Stimulated activated CD8-positive, alpha-beta memory T cell treated with anti-CD3 and anti-CD28 coated beads, Interleukin-4, amount 100 ng/mL, for 4 hours (primary cell): ENCODE measurements around the gene ZFP3.
"Not testable (repeated sequence)": the region's sequence is repeated elsewhere in the genome, so short reads cannot be mapped to it uniquely, and the experiment has no call there.

ENCODE experiments used
- DNase-seq, 2 donors: peaks; one replicate each; pipeline ENCODE4 v3.0.0-alpha.2; 2020; ENCODE audit warnings: low read depth in 2 of 2, low spot score in 1 of 2

ZFP3 gene

DNA sequence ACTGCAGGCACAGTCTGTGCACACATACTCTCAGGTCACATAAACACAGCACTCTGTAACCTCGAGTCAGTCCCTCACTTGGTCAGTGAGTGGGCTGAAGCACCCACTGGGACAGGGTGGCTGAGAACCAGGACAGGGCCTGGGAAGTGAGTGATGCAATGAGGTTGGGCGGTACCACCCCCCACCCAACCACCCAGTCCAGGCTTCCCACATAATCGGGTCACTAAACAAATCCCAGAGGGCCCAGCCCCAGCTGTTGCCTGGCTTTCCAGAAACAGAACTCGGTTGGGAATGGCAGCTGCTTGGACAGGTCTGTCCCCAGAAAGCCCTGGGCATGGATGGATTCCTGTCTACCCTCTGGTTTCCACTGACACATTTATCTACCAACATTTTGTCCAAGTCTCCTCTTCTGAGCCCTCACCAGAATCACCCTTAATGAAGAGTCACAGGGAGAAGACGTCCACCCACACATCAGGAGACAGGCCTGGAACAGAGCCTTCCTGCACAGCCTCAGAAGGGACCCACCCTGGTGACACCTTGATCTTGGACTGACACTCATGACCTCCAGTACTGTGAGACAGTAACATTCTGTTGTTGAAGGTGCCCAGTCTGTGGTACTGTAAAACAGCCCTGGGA, 46.0 kb downstream of the ZFP3 start:
- not testable (repeated sequence) for DNase-seq

DNA sequence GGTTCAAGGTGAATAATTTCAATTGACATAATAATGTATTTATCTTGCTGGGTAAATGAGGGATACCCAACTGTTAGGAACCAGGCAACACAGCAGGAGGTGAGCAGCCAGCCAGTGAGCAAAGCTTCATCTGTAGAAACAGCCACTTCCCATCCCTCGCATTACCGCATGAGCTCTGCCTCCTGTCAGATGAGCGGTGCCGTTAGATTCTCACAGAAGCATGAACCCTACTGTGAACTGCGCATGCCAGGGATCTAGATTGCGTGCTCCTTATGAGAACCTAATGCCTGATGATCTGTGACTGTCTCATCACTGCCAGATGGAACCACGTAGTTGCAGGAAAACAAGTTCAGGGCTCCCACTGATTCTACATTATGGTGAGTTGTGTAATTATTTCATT, 46.6 kb downstream of the ZFP3 start:
- not testable (repeated sequence) for DNase-seq

DNA sequence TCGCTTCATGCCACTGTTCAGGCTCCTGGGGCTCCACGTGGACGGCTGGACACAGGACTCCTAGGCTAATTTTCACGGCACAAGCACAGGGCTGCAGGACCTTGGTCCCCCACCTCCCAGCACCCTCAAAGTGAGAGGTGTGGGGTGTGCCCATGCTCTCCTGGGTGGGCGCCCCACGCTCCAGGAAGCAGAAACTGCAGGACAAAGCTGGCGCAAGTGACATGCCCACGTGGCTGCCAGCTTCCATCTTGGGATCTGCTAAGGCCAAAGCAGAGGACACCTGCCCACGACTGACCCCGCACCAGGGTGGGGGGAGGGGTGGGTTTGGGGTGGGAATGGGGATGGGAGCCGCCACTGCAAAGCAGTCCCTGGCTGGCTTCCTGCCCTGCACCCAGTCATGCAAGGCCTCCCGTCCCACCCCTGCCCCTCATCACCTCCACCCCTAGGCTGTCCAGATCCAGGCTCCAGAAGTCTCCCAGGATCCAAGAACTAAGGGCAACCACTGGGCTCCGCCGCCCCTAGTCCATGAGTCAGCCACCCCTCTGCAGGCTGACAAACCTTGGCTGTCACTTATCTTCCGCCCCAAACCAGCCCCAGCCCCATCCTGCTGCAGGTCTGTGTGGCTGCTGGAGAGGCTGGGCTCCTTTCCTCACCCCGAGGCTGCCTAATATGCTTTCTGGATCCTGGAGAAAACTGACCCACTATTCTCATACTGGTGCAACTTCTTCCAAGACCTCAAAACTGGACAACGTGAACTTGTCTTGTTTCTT, 48.6 kb downstream of the ZFP3 start:
- no peak for DNase-seq

DNA sequence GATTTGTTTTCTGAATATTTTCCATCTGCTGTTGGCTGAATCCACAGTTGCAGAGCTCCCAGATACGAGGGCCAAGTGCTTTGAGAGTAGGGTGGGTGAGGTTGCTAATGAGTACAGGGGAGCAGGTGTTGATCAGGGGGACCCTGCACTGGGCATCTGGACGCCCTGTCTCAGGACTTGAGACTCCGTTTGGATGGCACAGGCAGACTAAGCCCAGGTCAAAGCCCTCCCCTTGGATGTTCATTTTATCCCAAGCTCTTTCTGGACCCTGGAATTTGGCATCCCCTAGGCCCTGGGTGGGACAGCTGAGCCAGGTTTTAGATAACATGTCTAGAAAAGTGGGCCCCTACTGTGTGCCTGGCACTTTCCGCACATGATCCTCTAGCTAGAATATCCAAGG, 49.6 kb downstream of the ZFP3 start:
- DNase-seq: no peak

DNA sequence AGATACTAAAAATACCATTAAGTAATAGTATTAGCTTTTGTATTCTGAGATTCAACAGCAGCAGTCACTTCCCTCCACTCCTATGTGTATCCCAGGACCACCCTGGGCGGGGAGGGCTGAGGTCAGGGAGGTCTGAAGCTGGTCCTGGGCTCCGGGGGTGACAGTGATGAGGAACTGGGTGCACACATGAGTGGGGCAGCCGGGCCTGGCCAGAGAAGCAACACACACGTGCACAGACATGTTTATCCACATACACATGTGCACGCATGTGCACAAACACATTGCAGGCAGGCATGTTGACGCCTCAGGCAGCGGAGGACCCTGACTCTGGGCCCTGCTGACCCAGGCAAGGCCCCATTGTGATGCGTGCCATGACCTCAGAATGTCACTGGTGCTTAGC, 50.1 kb downstream of the ZFP3 start:
- not testable (repeated sequence) for DNase-seq

DNA sequence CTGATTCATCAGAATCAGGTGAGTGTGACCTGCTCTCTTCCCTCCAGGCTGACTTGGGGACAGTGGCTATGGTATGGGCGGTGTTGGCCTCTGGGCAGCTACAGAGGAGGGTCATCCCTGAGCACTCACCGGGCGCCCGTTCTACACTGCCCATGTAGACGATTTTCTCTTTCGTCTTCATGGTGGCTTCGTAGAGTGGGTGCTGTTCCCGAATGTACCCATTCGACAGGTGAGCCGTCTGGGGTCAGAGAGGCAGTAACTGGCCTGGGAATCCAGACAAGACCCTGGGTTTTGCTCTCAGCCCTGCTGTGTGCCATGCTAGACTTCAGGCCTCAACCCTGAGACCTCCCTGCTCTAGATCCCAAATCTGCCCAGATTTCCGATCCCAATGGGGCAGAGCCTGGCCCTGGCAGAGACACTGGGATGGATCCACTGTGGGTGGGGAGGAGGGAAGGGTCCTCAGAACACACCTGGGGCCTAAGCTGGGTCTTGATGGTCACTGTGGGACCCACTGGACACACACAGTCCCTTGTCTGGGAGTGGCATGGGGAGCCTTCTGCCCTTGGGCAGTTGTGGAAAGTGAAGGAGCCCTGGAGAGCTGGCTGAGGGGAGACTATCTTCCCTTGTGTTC, 50.8 kb downstream of the ZFP3 start:
- DNase-seq: no peak

DNA sequence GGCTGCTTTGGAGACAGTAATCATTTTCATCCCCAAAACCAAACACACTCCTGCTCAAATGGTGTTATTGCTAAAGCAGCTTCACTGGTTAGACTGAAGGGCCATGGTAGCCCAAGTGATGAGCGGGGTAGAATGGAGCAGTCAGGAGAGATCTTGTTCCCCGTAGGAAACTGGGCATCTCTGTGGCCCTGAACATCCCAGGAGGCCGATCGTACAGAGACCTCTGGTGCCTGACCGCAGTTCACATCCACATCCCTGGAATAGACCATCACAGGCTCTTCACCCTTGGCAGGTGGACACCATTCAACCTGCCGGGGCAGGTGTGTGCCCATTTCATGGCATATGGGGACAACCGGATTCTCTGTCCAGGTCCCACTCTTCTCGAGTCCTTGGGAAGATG, 51.5 kb downstream of the ZFP3 start:
- not testable (repeated sequence) for DNase-seq

DNA sequence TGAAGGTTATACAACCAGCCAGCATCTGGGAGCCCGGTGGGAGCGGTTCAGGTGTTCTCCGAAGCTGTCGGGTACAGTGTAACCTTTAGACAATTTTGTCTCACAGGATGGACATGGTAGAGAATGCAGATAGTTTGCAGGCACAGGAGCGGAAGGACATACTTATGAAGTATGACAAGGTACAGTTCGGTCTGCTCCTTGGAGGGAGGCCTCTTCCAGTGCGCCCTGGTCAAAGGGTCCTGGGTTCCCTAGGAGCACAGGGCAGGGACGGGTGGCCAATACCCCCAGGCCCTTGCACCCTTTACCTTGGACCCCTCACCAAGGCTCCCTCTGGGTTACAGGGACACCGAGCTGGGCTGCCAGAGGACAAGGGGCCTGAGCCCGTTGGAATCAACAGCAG, 52.0 kb downstream of the ZFP3 start:
- DNase-seq: not testable (repeated sequence)

DNA sequence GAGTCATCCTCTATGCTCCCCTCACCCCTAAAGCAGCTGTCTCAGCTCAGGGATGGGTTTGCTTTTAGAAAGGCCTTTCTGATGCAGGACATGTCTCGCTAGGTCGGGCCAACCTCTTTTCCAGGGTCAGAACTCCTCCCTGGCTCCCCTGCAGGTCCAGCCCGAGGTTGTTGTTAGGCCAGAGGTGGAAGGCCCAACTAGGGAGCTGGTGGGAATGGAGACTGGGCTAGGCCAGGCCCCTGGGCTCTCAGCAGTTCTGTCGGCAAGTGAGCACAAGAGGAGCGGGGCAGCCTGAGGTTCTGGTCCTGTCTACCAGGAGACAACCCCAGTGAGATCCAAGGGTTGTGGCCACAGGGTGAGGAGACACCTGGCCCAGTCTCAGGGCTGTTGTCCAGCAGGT, 52.4 kb downstream of the ZFP3 start:
- not testable (repeated sequence) for DNase-seq

DNA sequence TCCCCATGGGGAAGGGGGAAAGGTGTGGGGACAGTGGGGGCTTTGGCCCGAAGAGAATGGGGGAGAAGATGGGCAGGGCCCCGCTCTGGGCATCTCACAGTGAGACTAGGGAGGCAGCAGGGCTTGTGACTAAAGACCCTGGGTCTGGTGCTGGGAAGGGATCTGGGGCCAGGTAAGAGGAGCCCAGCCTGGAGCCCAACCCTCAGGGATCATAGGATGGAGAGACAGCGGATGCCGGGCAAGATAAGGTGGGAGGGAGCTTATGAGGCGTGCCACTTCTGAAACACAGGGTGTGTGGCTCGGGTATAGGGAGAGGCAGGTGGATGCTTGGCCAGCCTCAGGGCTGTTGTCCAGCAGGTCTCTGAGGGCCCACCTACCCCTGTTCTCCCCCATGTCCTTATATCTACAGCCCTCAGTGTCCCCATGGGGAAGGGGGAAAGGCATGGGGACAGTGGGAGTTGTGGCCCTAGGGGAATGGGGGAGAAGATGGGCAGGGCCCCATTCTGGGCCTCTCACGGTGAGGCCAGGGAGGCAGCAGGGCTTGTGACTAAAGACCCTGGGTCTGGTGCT, 53.0 kb downstream of the ZFP3 start:
- DNase-seq: no peak

DNA sequence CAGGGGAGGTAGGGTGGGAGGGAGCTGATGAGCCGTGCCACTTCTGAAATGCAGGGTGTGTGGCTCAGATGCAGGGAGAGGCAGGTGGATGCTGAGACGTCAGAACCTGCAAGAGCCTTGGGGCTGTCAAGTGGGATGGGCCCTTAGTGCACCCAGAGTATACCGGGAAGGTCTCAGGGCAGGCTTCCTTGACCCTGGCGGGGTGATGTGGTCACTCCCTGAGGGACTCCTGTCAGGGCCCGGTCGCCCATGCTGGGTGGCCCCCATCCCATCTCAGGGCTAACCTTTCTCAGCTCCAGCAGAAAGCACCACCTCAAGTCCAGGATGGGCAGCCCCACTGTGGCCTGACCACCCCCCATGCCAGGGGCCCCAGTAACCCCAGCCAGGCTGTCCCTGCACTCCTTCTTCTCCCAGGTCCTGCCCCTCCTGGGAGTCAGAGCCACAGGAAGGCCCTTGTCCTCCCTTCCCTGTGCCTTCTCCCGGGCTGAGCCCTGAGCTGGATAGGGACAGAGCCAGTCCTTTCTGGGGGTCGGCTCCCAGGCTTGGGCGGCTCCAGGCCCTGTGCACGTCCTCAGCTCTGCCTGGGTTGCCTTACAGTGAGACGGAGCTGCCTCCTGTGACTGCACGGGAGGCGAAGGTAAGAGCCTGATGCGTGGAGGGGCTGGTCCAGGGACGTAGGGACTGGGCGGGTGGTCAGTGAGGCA, 53.7 kb downstream of the ZFP3 start:
- DNase-seq: not testable (repeated sequence)

DNA sequence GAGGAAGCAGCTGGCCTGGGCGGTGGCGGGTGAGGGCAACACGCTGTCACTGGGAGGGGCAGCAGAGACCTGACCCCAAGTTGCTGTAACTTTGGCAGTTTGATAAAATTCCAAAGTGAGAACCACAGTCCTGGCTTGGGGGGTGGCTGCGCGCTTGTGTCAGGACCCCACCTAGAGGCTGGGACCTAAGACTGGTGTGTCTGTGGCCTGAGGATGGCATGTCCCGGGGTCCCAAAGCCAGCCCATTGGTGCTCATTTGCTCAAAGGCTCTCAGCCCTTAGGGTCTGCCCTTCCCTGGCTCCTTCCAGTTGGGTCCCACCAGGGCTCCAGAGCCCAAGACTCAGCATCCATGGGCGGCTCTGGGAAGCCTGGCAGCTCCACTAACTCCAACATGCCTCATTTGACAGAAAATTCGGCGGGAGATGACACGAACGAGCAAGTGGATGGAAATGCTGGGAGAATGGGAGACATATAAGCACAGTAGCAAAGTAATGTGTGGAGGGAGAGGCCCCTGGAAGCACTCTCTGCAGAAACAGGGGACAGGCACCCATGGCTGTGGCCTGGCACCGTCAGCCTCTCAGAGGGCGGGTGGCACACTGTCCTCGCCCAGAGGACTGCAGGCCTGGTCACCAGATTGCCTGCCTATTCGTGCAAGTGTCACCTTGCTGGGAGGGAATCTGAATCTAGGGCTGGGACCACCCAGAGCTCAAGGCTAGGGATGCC, 54.4 kb downstream of the ZFP3 start:
- DNase-seq: not testable (repeated sequence)

DNA sequence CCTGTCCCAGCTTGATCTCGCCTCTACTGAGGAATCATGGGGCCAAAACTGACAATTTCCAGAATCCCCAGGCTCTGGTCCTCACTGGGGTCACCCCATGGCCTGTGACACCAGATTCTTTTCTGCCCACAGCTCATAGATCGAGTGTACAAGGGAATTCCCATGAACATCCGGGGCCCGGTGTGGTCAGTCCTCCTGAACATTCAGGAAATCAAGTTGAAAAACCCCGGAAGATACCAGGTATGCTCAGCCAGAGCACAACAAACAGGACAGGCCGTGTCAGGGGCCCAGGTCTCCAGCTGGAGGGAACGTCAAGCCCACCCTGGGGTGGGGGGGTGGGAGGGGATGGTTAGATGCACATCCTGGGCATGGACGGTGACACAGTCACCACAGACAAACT, 55.0 kb downstream of the ZFP3 start:
- no peak for DNase-seq

DNA sequence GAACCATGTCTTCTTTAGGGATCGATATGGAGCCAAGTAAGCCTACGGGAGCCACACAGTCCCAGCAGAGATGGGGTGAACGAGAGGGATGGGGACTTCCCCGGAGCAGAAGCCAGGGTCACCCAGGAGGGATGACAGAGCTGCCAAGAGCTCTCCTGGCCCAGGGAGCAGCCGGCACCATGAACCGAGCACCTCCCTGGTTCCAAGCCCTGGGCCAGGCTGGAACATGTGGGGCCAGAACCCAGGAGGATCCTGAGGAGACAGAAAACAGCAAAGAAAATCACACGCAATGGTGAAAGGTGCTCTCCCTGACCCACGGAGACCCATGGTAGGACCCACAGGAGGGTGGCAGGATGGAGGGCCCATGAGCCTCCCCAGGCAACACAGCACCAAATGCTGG, 55.7 kb downstream of the ZFP3 start:
- DNase-seq: not testable (repeated sequence)

DNA sequence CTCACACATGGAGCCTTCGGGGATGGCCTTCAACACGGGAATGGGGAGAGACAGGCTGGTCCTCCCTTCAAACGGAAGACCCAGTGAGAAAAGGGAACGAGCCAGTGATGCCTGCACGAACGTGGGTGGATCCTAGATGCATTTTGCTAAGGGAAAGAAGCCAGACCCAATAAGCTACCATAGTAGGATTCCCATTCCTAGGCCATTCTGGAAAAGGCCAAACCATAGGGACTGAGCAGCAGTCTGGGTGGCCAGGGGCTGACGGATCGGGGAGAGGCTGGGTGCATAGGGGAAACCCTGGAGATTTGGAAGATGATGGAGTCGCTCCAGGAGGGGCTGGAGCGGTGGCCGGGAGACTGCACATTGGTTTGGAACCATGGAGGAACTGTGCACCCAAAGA, 56.3 kb downstream of the ZFP3 start:
- not testable (repeated sequence) for DNase-seq

DNA sequence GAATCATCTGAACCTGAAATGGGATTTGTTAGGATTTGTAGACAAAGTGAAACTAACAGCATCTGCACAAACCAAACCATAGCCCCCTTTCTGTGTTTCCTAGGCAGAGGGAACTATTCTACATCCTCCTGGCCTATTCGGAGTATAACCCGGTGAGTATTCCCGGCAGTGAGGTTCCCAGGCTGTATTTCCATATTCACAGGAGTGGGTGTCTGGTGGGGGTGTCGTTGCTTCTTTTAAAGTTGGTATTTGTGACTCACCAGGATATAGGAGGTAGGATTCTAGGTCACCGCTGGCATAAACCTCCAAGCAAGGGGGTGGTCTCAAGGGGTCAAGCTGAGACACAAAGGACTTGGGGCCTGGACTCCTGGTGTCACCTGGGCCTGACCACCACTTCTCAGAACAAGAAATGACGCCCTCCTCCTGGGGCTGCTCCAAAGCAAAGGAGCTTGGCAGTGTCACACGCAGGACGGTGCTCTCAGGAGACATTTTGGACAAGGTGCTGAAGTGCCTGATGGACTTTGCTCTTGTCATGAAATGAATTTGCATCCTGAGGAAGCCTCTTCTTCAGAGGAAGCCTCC, 57.0 kb downstream of the ZFP3 start:
- not testable (repeated sequence) for DNase-seq

DNA sequence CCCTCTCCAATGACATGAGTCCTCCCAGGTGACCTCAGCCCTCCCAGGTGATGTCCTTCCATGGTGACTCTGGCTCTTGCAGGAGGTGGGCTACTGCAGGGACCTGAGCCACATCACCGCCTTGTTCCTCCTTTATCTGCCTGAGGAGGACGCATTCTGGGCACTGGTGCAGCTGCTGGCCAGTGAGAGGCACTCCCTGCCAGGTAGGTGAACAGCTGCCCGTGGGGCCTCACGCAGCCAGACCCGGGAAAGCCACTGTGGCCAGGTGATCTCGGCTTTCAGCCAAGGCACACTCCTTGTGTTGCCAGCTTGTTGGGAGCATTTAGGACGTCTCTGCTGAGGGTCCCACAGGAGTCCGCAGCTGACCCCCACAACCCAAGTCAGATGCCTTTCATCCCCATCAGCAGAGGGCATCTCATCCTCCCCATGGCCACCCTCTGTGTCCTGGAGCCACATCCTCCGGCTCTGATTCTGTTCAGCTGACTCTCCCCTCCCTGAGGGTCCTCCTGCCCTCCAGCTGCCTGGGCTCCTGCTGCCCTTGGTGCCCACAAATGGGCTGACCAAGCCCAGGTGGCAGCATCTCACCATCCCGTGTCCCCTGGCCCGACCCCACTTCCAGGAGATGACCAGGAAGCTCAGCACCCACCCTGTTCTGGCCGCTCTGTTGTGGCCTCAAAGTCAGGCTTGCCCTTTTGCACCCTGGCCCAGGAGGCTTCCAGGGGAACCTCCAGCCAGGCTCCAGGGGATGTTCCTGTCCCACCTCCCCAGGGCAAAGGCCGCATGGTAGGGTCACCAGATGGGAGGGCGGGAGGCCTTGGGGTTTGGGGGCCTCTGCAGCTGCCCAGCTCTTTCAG, 57.7 kb downstream of the ZFP3 start:
- no peak for DNase-seq

DNA sequence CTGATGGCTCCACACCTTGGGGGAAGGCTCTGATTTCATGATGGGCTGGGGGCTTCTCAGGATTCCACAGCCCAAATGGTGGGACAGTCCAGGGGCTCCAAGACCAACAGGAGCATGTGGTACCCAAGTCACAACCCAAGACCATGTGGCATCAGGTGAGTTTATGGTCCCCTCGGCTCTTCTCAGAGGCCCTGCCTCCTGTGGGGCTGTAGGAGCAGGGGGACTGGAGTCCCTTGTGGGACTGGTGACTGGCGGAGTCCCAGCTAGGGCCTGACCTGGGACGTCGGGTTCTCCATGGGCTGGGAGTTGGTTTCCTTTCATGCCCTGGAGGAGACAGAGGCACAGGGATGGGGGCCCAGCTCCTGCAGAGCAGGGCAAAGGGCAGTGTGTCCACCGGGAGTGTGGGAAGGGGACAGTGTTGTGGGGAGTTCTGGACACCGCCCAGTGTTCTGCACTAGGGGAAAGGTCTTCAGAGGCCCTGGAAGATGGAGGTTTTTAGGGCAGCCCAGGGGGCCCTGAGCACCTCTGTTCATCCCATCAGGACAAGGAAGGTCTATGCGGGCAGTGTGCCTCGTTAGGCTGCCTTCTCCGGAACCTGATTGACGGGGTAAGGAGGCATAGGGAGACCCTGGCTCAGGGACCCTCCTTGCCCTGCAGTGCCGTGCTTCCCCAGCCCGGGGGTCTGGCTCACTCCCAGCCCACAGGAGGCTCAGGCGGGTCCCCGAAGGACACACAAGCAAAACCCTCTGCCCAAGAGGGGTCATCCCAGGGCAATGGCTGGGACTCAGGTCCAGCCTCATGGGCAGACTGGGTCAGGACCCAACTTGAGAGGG, 58.5 kb downstream of the ZFP3 start:
- not testable (repeated sequence) for DNase-seq
